GM12878 (cell line): ENCODE results near the gene SLC5A11. TPM values are rescaled to one million over a fixed set of nuclear protein-coding genes. Genes with fewer than 3 reads are reported as not detected.

Source experiments
- ATAC-seq: fragments of 200-7000 bp; cut with Tn5 transposase; 3 replicates; pipeline ENCODE4 v1.9.1; 2020; ENCODE audit warnings: mild to moderate bottlenecking, moderate library complexity
- BruUV-seq: library from RNA; stranded (reverse); fragments of 400-500 nt; replicated peaks from 2 replicates; lab custom pipeline; 2021; lab: Mats Ljungman, UMichigan
- CTCF ChIA-PET: fragments of 300-600 bp; sonication (Branson Sonifier 250); formaldehyde crosslinking; extraction: SDS; loops from one replicate; lab custom pipeline; 2021; ENCODE audit warnings: inconsistent platforms; lab: Yijun Ruan, JAX
- POLR2A ChIA-PET: fragments of 350-600 bp; formaldehyde crosslinking; extraction: SDS; loops from one replicate; lab custom pipeline; 2021; ENCODE audit warnings: inconsistent platforms; lab: Charles Lee
- RAD21 ChIA-PET: fragments of 300-600 bp; sonication (Branson Sonifier 250); formaldehyde crosslinking; loops from one replicate; lab custom pipeline; 2023; ENCODE audit warnings: antibody characterized with exemption; ENCODE audit not compliant: unreplicated experiment; lab: Charles Lee
- SMC1A ChIA-PET: fragments of 300-600 bp; sonication (Branson Sonifier 250); formaldehyde crosslinking; loops from one replicate; lab custom pipeline; 2023; ENCODE audit not compliant: unreplicated experiment, uncharacterized antibody; lab: Charles Lee
- DNase-seq: peaks from one replicate; pipeline ENCODE4 v3.0.0-alpha.2; 2011; ENCODE audit warnings: low read depth, low spot score
- FAIRE-seq: peaks from 3 replicates; lab custom pipeline; 2011; peaks lifted over from hg19 to GRCh38; lab: Jason Lieb, UNC
- H2AFZ ChIP-seq: 2 replicates; pipeline ENCODE4 v1.6.0; 2011; ENCODE audit warnings: low read depth, low read length, control low read depth; ENCODE audit not compliant: control insufficient read depth
- H3K27ac ChIP-seq: 2 replicates; pipeline ENCODE4 v1.5.1; 2011; ENCODE audit warnings: control low read depth; ENCODE audit not compliant: control insufficient read depth, insufficient read depth
- H3K27me3 ChIP-seq, 2 experiments: replicated peaks in 1 of 2; 2 replicates each; pipeline versions ENCODE4 v1.6.0 to v1.6.1; 2011; ENCODE audit warnings: low read length in 1 of 2; ENCODE audit not compliant: control insufficient read depth in 2 of 2, insufficient read depth in 2 of 2
- H3K36me3 ChIP-seq, 2 experiments: 2 replicates each; pipeline ENCODE4 v1.5.1; 2011; ENCODE audit warnings: low read length in 1 of 2; ENCODE audit not compliant: control insufficient read depth in 2 of 2, insufficient read depth in 2 of 2
- H3K4me1 ChIP-seq: 2 replicates; pipeline ENCODE4 v1.6.1; 2011; ENCODE audit warnings: mild to moderate bottlenecking, low read length, moderate library complexity, mixed read lengths; ENCODE audit not compliant: control insufficient read depth, insufficient read depth
- H3K4me2 ChIP-seq: 2 replicates; pipeline ENCODE4 v1.6.0; 2011; ENCODE audit warnings: control low read depth; ENCODE audit not compliant: control insufficient read depth, insufficient read depth
- H3K4me3 ChIP-seq: fragments of 200-600 bp; sonication (generic); 2 replicates; pipeline ENCODE4 v1.5.1; 2016
- H3K79me2 ChIP-seq: 2 replicates; pipeline ENCODE4 v1.6.0; 2011; ENCODE audit warnings: low read length; ENCODE audit not compliant: control insufficient read depth, insufficient read depth
- H3K9ac ChIP-seq: 2 replicates; pipeline ENCODE4 v1.8.0; 2011; ENCODE audit warnings: low read length, control low read depth, mixed read lengths; ENCODE audit not compliant: control insufficient read depth, insufficient read depth
- H3K9me3 ChIP-seq: replicated peaks from 3 replicates; pipeline ENCODE4 v1.5.1; 2011; ENCODE audit warnings: mild to moderate bottlenecking, low read length; ENCODE audit not compliant: control insufficient read depth, insufficient read depth
- H4K20me1 ChIP-seq: 2 replicates; pipeline ENCODE4 v1.6.0; 2011; ENCODE audit not compliant: control insufficient read depth, insufficient read depth
- BACH1 ChIP-seq: fragments of 450-650 bp; IDR thresholded peaks from 2 replicates; pipeline ENCODE4 v1.6.1; 2017; ENCODE audit warnings: mild to moderate bottlenecking, borderline replicate concordance
- FOXK2 ChIP-seq: fragments of 450-650 bp; IDR thresholded peaks from 2 replicates; pipeline ENCODE4 v1.6.1; 2017; ENCODE audit warnings: mild to moderate bottlenecking, moderate library complexity
- GABPA ChIP-seq: IDR thresholded peaks from 2 replicates; pipeline ENCODE4 v1.6.1; 2014; ENCODE audit warnings: antibody characterized with exemption, low read depth, mild to moderate bottlenecking, inconsistent platforms
- JUND ChIP-seq: IDR thresholded peaks from 2 replicates; pipeline ENCODE4 v1.6.1; 2012; ENCODE audit warnings: low read depth, mild to moderate bottlenecking, low read length, improper control_type of control experiment, moderate library complexity
- MXI1 ChIP-seq: fragments of 150-350 bp; IDR thresholded peaks from 2 replicates; pipeline ENCODE4 v1.6.1; 2011; ENCODE audit warnings: low read depth, mild to moderate bottlenecking, inconsistent platforms, low read length, improper control_type of control experiment
- MYB ChIP-seq: fragments of 150-350 bp; IDR thresholded peaks from 2 replicates; pipeline ENCODE4 v1.6.1; 2014; ENCODE audit warnings: mild to moderate bottlenecking, low read depth, low read length, borderline replicate concordance
- NR2F1 ChIP-seq: fragments of 450-650 bp; conservative IDR thresholded peaks from 2 replicates; pipeline ENCODE4 v1.6.1; 2017; ENCODE audit warnings: mild to moderate bottlenecking
- NRF1 ChIP-seq: conservative IDR thresholded peaks from 2 replicates; pipeline ENCODE4 v1.6.1; 2011; ENCODE audit warnings: mild to moderate bottlenecking, low read depth, low read length, improper control_type of control experiment
- POLR2AphosphoS5 ChIP-seq: IDR thresholded peaks from 2 replicates; pipeline ENCODE4 v1.6.1; 2011; ENCODE audit warnings: mild to moderate bottlenecking, low read length, inconsistent platforms
- TARDBP ChIP-seq: IDR thresholded peaks from 2 replicates; pipeline ENCODE4 v1.6.1; 2016; ENCODE audit warnings: borderline replicate concordance
- YBX1 ChIP-seq: fragments of 450-650 bp; IDR thresholded peaks from 2 replicates; pipeline ENCODE4 v1.6.1; 2016; ENCODE audit warnings: antibody characterized with exemption
- WGBS: methylation state at CpG from one replicate; pipeline ENCODE4 v1.1.6; 2016; ENCODE audit warnings: low lambda C conversion rate; ENCODE audit not compliant: insufficient replicate concordance, insufficient coverage; ENCODE audit errors: missing lambda C conversion rate; 5-methylcytosine and 5-hydroxymethylcytosine counted together
- in situ Hi-C: fragments of 300-500 bp; cut with MboI; formaldehyde crosslinking; loops from 9 replicates; pipeline ENCODE4 v1.14.3; 2018; ENCODE audit warnings: mixed read lengths
- intact Hi-C: fragments of 100-400 bp; cut with micrococcal nuclease; formaldehyde crosslinking; loops from one replicate; pipeline ENCODE4 v1.14.2; 2022; ENCODE audit not compliant: unreplicated experiment
- polyA plus RNA-seq, 11 experiments: library from polyadenylated mRNA; depleted of rRNA in 4 of 11; unstranded in 6 of 11; stranded (reverse) in 5 of 11; fragments of >200 nt; fragmentation: Nextera tagmentation in 4 of 11; fragmentation: Illumina TruSeq in 1 of 11; extraction: Ambion mirVana in 4 of 11; extraction: Trizol in 1 of 11; gene quantifications; 1 replicate in 1 of 11; 2 replicates in 10 of 11; pipeline versions ENCODE4 v1.2.1 to v1.2.3, GENCODE V29; 2011 to 2016; ENCODE audit warnings: inconsistent platforms in 2 of 11, missing spikeins in 2 of 11, low read depth in 1 of 11
- total RNA-seq, 4 experiments: library from RNA; depleted of rRNA in 3 of 4; stranded (reverse); fragments of >200 nt in 3 of 4; fragmentation: Illumina TruSeq in 1 of 4; extraction: Trizol in 1 of 4; gene quantifications; 2 replicates each; pipeline versions ENCODE4 v1.2.1 to v1.2.3, GENCODE V29; 2013 to 2021
- TF ChIP-seq, protein P1 (sequence below): IDR thresholded peaks from 2 replicates; pipeline ENCODE4 v1.6.1; 2012; ENCODE audit warnings: low read depth, low read length, improper control_type of control experiment

Gene SLC5A11
- total and polyA plus RNA-seq, 10 of the 15 experiments (the other 5 are each of a cell fraction or from before 2014, with no cell fraction given), result 0.10 TPM; not detected in 9

DNA sequence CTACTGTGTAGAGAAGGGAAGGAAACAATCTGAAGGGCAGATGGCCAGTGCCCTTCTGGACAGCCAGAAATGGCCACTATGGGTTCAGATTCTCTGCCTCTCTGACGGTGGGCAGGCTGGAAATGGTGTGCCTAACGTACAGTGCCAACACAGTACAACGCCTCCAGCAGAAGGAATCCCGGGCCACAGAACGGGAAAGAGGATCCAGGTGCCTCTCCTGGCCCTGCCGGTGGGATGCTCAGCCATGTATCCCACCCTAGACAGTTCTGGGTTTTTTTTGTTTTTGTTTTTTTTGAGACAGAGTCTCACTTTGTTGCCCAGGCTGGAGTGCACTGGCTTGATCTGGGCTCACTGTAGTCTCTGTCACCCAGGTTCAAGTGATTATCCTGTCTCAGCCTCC is 71.5 kb downstream of the SLC5A11 start:
- H3K4me3 ChIP-seq, result no peak overlapping the region
- H2AFZ ChIP-seq, result no peak overlapping the region
- in situ Hi-C loops, result no loop called here
- CTCF ChIA-PET, result no interaction called here
- H3K9ac ChIP-seq, result no peak overlapping the region
- intact Hi-C loops, result no loop called here
- FAIRE-seq (no peak), DNase-seq (no peak), ATAC-seq (no peak)
- H3K9me3 ChIP-seq, result no peaks in the 10 kb centered on the region
- TF ChIP-seq POLR2AphosphoS5, result peak; percentile 58; the same call in 1 of the 2 replicates
- no peak for TF ChIP-seq MXI1
- RAD21 ChIA-PET, result no interaction called here
- no peaks in the 10 kb centered on the region for H3K79me2 ChIP-seq
- H3K36me3 ChIP-seq, result peaks cover 19 to 24% of the 10 kb centered on the region in 2 experiments; a peak in 3 of 4 replicates
- 0 out of 2 replicates have a peak, but pooled peaks cover 3% of the 10 kb centered on the region for H4K20me1 ChIP-seq
- SMC1A ChIA-PET, result no interaction called here
- no TSS peak for BruUV-seq
- no peak overlapping the region for H3K4me2 ChIP-seq
- H3K27ac ChIP-seq, result no peak overlapping the region
- WGBS, result 100% methylated on average over 6 of the region's 6 CpGs
- no peaks in the 10 kb centered on the region for H3K4me1 ChIP-seq
- POLR2A ChIA-PET, result no interaction called here
- no peaks in the 10 kb centered on the region for H3K27me3 ChIP-seq

- TF ChIP-seq MYB (no peak), BACH1 (no peak), NR2F1 (no peak), TARDBP (no peak), NRF1 (no peak), GABPA (no peak), YBX1 (no peak), JUND (no peak), FOXK2 (no peak)
- TF ChIP-seq, protein P1, sequence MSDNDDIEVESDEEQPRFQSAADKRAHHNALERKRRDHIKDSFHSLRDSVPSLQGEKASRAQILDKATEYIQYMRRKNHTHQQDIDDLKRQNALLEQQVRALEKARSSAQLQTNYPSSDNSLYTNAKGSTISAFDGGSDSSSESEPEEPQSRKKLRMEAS, result no peak
- 0 out of 2 replicates have a peak, but pooled peaks cover 3% of the 10 kb centered on the region for H4K20me1 ChIP-seq
- BruUV-seq, result no TSS peak
- no peak for ATAC-seq
- FAIRE-seq, result no peak
- no peaks in the 10 kb centered on the region for H3K4me1 ChIP-seq
- WGBS, result 98% methylated on average over 5 of the region's 5 CpGs
- in situ Hi-C loops, result no loop called here
- no peaks in the 10 kb centered on the region for H3K79me2 ChIP-seq
- no peak overlapping the region for H3K4me3 ChIP-seq
- H2AFZ ChIP-seq, result no peak overlapping the region
- H3K27me3 ChIP-seq, result no peaks in the 10 kb centered on the region
- SMC1A ChIA-PET, result interaction anchor here (0.6 kb wide), 1 partner anchor 27 kb away, joined by 3 read pairs; no protein-coding TSS in a partner anchor
- CTCF ChIA-PET, result interaction anchor here (0.9 kb wide), 1 partner anchor 12 kb away, joined by 4 read pairs; no protein-coding TSS in a partner anchor
- H3K9me3 ChIP-seq, result no peaks in the 10 kb centered on the region
- intact Hi-C loops, result no loop called here
- no peak overlapping the region for H3K9ac ChIP-seq
- H3K36me3 ChIP-seq, result peaks cover 22 to 24% of the 10 kb centered on the region in 2 experiments; a peak in 3 of 4 replicates
- POLR2A ChIA-PET, result interaction anchor here (0.9 kb wide), 1 partner anchor 9 kb away, joined by 3 read pairs; no protein-coding TSS in a partner anchor
- no peak overlapping the region for H3K4me2 ChIP-seq
- no peak overlapping the region for H3K27ac ChIP-seq
- DNase-seq, result no peak
- RAD21 ChIA-PET, result no interaction called here
Observed at GRCh38 chr16:24917891-24918290, 72.1 kb downstream of the SLC5A11 start.
